ENCODE results near the gene C1orf115. TPM values are rescaled to one million over a fixed set of nuclear protein-coding genes. Genes with fewer than 3 reads are reported as not detected.

C1orf115 gene
- total RNA-seq, 4 donors from 2014 or later = 10.8 to 24.0 (median 12.4) TPM

GRCh38 chr1:220695426-220695825 is 5.3 kb downstream of the C1orf115 start:
- no peak overlapping the region for H3K27ac ChIP-seq (replicated peaks in 1 of 4)
- intact Hi-C loops (cut with DNase I) = no loop called here
- H3K9me3 ChIP-seq = no peaks in the 10 kb centered on the region
- no peak for TF ChIP-seq POLR2AphosphoS5 (IDR thresholded peaks at IDR 0.05)
- peaks cover 5 to 18% (median 12%) of the 10 kb centered on the region in 4 donors for H3K4me1 ChIP-seq
- H3K27me3 ChIP-seq = no peaks in the 10 kb centered on the region
- H3K36me3 ChIP-seq = peaks cover 0 to 17% (median 13%) of the 10 kb centered on the region in 4 donors
- DNase-seq (ENCODE audit: extremely low spot score) = no peak
- 92% methylated on average over 4 of the region's 4 CpGs for WGBS
- H3K4me3 ChIP-seq = no peak overlapping the region

GRCh38 chr1:220696226-220696862 is 6.2 kb downstream of the C1orf115 start:
- no peak for TF ChIP-seq POLR2AphosphoS5 (IDR thresholded peaks at IDR 0.05)
- no peak for TF ChIP-seq CTCF (IDR thresholded peaks at IDR 0.05)
- TF ChIP-seq EP300 (IDR thresholded peaks at IDR 0.05) = no peak
- TF ChIP-seq POLR2A (IDR thresholded peaks at IDR 0.05; ENCODE audit: low read depth) = no peak
- DNase-seq (ENCODE audit: extremely low spot score) = peak; percentile 62
- Histone ChIP-seq H3K4me3 (no peak overlapping the region), H3K4me1 (peaks cover 3 to 18% (median 8%) of the 10 kb centered on the region in 4 donors), H3K27ac (replicated peaks in 1 of 4) (no peak overlapping the region), H3K9me3 (no peaks in the 10 kb centered on the region), H3K36me3 (peaks cover 0 to 17% (median 13%) of the 10 kb centered on the region in 4 donors), H3K27me3 (no peaks in the 10 kb centered on the region)
- WGBS = 95% methylated on average over 16 of the region's 16 CpGs
- intact Hi-C loops (cut with DNase I) = no loop called here

GRCh38 chr1:220696863-220697231 is 6.7 kb downstream of the C1orf115 start:
- TF ChIP-seq CTCF (IDR thresholded peaks at IDR 0.05) = no peak
- no peak for TF ChIP-seq EP300 (IDR thresholded peaks at IDR 0.05)
- no peak for TF ChIP-seq POLR2A (IDR thresholded peaks at IDR 0.05; ENCODE audit: low read depth)
- TF ChIP-seq POLR2AphosphoS5 (IDR thresholded peaks at IDR 0.05) = no peak
- DNase-seq (ENCODE audit: extremely low spot score) = peak; percentile 90
- Histone ChIP-seq H3K36me3 (peaks cover 0 to 17% (median 13%) of the 10 kb centered on the region in 4 donors), H3K27me3 (no peaks in the 10 kb centered on the region), H3K4me3 (no peak overlapping the region), H3K27ac (replicated peaks in 1 of 4) (no peak overlapping the region), H3K9me3 (no peaks in the 10 kb centered on the region), H3K4me1 (peaks cover 0 to 18% (median 8%) of the 10 kb centered on the region in 4 donors)
- 65% methylated on average over 9 of the region's 9 CpGs for WGBS
- intact Hi-C loops (cut with DNase I) = no loop called here

GRCh38 chr1:220697326-220697725 is 7.2 kb downstream of the C1orf115 start:
- H3K4me3 ChIP-seq = no peak overlapping the region
- no peak for DNase-seq (ENCODE audit: extremely low spot score)
- no peaks in the 10 kb centered on the region for H3K9me3 ChIP-seq
- peaks cover 0 to 17% (median 13%) of the 10 kb centered on the region in 4 donors for H3K36me3 ChIP-seq
- no peak for TF ChIP-seq POLR2A (IDR thresholded peaks at IDR 0.05; ENCODE audit: low read depth)
- no peak for TF ChIP-seq CTCF (IDR thresholded peaks at IDR 0.05)
- TF ChIP-seq POLR2AphosphoS5 (IDR thresholded peaks at IDR 0.05) = no peak
- no peak for TF ChIP-seq EP300 (IDR thresholded peaks at IDR 0.05)
- peaks cover 0 to 18% (median 8%) of the 10 kb centered on the region in 4 donors for H3K4me1 ChIP-seq
- WGBS = 91% methylated on average over 6 of the region's 6 CpGs
- intact Hi-C loops (cut with DNase I) = no loop called here
- H3K27ac ChIP-seq (replicated peaks in 1 of 4) = no peak overlapping the region
- H3K27me3 ChIP-seq = no peaks in the 10 kb centered on the region

GRCh38 chr1:220698607-220699016 is 8.4 kb downstream of the C1orf115 start:
- H3K27ac ChIP-seq (replicated peaks in 1 of 4) = no peak overlapping the region
- intact Hi-C loops (cut with DNase I) = no loop called here
- no peak for TF ChIP-seq EP300 (IDR thresholded peaks at IDR 0.05)
- no peak for TF ChIP-seq POLR2A (IDR thresholded peaks at IDR 0.05; ENCODE audit: low read depth)
- no peak for TF ChIP-seq POLR2AphosphoS5 (IDR thresholded peaks at IDR 0.05)
- TF ChIP-seq CTCF (IDR thresholded peaks at IDR 0.05) = no peak
- H3K4me3 ChIP-seq = no peak overlapping the region
- no peaks in the 10 kb centered on the region for H3K9me3 ChIP-seq
- peaks cover 0 to 18% (median 10%) of the 10 kb centered on the region in 4 donors for H3K4me1 ChIP-seq
- H3K36me3 ChIP-seq = peaks cover 0 to 17% (median 13%) of the 10 kb centered on the region in 4 donors
- 79% methylated on average over 5 of the region's 5 CpGs for WGBS
- H3K27me3 ChIP-seq = no peaks in the 10 kb centered on the region
- peak; percentile 47 for DNase-seq (ENCODE audit: extremely low spot score)

All from esophagus muscularis mucosa (tissue), 4 donors.